ENCODE measurements around the gene TMEM203. TPM values are rescaled to one million over a fixed set of nuclear protein-coding genes. Genes with fewer than 3 reads are reported as not detected.

The TMEM203 gene
- total RNA-seq, 1 experiment from 2014 or later: 50.6 TPM

GRCh38 chr9:137168904-137169856 is 36.3 kb downstream of the TMEM203 start (continued):
- peak; percentile 7; the same call in 1 of the 2 replicates for TF ChIP-seq PRDM15 (CRISPR knock-in tag; IDR thresholded peaks at IDR 0.05)
- TF ChIP-seq ARID4B (CRISPR knock-in tag; IDR thresholded peaks at IDR 0.05; ENCODE audit: borderline replicate concordance): peak; percentile 90; the same call in 1 of the 2 replicates
- no peak for TF ChIP-seq SOX15 (CRISPR knock-in tag; IDR thresholded peaks at IDR 0.05)
- TF ChIP-seq, protein P1, sequence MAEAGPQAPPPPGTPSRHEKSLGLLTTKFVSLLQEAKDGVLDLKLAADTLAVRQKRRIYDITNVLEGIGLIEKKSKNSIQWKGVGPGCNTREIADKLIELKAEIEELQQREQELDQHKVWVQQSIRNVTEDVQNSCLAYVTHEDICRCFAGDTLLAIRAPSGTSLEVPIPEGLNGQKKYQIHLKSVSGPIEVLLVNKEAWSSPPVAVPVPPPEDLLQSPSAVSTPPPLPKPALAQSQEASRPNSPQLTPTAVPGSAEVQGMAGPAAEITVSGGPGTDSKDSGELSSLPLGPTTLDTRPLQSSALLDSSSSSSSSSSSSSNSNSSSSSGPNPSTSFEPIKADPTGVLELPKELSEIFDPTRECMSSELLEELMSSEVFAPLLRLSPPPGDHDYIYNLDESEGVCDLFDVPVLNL (CRISPR knock-in tag; IDR thresholded peaks at IDR 0.05; ENCODE audit: borderline replicate concordance, low read depth): no peak; the same call in 1 of the 2 replicates
- no peak for TF ChIP-seq ZMAT4 (CRISPR knock-in tag; IDR thresholded peaks at IDR 0.05)
- TF ChIP-seq ESRRA (CRISPR knock-in tag; IDR thresholded peaks at IDR 0.05; ENCODE audit: borderline replicate concordance): 0 out of 2 replicates have a peak, but pooled peaks have one; percentile 70
- no peak for TF ChIP-seq GTF2I (CRISPR knock-in tag; conservative IDR thresholded peaks at IDR 0.05)
- TF ChIP-seq MXD4 (CRISPR knock-in tag; IDR thresholded peaks at IDR 0.05; ENCODE audit: borderline replicate concordance): no peak
- no peak for TF ChIP-seq AFF4 (CRISPR knock-in tag; IDR thresholded peaks at IDR 0.05; ENCODE audit: borderline replicate concordance)
- TF ChIP-seq ZNF512 (CRISPR knock-in tag; IDR thresholded peaks at IDR 0.05; ENCODE audit: borderline replicate concordance): no peak
- no peak; the same call in 1 of the 2 replicates for TF ChIP-seq ZNF232 (CRISPR knock-in tag; IDR thresholded peaks at IDR 0.05)
- no peak for TF ChIP-seq NR3C1 (CRISPR knock-in tag; conservative IDR thresholded peaks at IDR 0.05; ENCODE audit: low read depth)
- no peak for TF ChIP-seq TEAD4 (CRISPR knock-in tag; IDR thresholded peaks at IDR 0.05)
- peak; percentile 95 for TF ChIP-seq KAT7 (CRISPR knock-in tag; IDR thresholded peaks at IDR 0.05; ENCODE audit: borderline replicate concordance)
- TF ChIP-seq RELA (CRISPR knock-in tag; IDR thresholded peaks at IDR 0.05; ENCODE audit: borderline replicate concordance): 0 out of 2 replicates have a peak, but pooled peaks have one; percentile 62
- TF ChIP-seq TCF7 (CRISPR knock-in tag; IDR thresholded peaks at IDR 0.05; ENCODE audit: low read depth): no peak
- TF ChIP-seq JUN (CRISPR knock-in tag; IDR thresholded peaks at IDR 0.05): no peak
- TF ChIP-seq, protein P2, sequence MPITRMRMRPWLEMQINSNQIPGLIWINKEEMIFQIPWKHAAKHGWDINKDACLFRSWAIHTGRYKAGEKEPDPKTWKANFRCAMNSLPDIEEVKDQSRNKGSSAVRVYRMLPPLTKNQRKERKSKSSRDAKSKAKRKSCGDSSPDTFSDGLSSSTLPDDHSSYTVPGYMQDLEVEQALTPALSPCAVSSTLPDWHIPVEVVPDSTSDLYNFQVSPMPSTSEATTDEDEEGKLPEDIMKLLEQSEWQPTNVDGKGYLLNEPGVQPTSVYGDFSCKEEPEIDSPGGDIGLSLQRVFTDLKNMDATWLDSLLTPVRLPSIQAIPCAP (CRISPR knock-in tag; IDR thresholded peaks at IDR 0.05): peak; percentile 75
- TF ChIP-seq ZBTB21 (CRISPR knock-in tag; IDR thresholded peaks at IDR 0.05; ENCODE audit: borderline replicate concordance): peak; percentile 62; the same call in 1 of the 2 replicates
- no peak for TF ChIP-seq OVOL2 (CRISPR knock-in tag; IDR thresholded peaks at IDR 0.05; ENCODE audit: borderline replicate concordance)

All from WTC11 (cell line).